SK-N-SH (cell line): ENCODE results near the gene NTSR1. TPM values are rescaled to one million over a fixed set of nuclear protein-coding genes. Genes with fewer than 3 reads are reported as not detected.

Source experiments
- CTCF ChIA-PET: fragments of 300-600, 350-600 bp; formaldehyde crosslinking; extraction: SDS; loops from one replicate; lab custom pipeline; 2021; lab: Yijun Ruan, JAX
- POLR2A ChIA-PET: fragments of 350-600 bp; sonication (Branson Sonifier 250); formaldehyde crosslinking; extraction: SDS; loops from one replicate; lab custom pipeline; 2020; ENCODE audit warnings: antibody characterized with exemption, inconsistent platforms; lab: Yijun Ruan, JAX
- DNase-seq: peaks from one replicate; pipeline ENCODE4 v3.0.0; 2012
- H2AFZ ChIP-seq: fragments of 200-600 bp; sonication (generic); 2 replicates; pipeline ENCODE4 v1.8.1; 2016; ENCODE audit warnings: antibody characterized with exemption, mild to moderate bottlenecking, low read depth
- H3F3A ChIP-seq: fragments of 200-600 bp; sonication (generic); replicated peaks from 2 replicates; pipeline ENCODE3; 2016; ENCODE audit warnings: antibody characterized with exemption, mild to moderate bottlenecking; ENCODE audit not compliant: insufficient read depth
- H3K27ac ChIP-seq, 2 experiments: fragments of 200-500 bp in 1 of 2; fragments of 200-600 bp in 1 of 2; sonication (Bioruptor generic) in 1 of 2; sonication (generic), shearing (Covaris generic) in 1 of 2; 2 replicates each; pipeline versions ENCODE4 v1.5.1 to v1.6.1; 2014 to 2016; ENCODE audit warnings: low read depth in 2 of 2, inconsistent platforms in 1 of 2, low read length in 1 of 2, mild to moderate bottlenecking in 1 of 2, mixed read lengths in 1 of 2
- H3K27me3 ChIP-seq: fragments of 200-600 bp; sonication (generic), shearing (Covaris generic); 2 replicates; pipeline ENCODE4 v1.6.1; 2016; ENCODE audit warnings: mixed run types; ENCODE audit not compliant: insufficient read depth
- H3K36me3 ChIP-seq, 2 experiments: fragments of 200-500 bp in 1 of 2; fragments of 200-600 bp in 1 of 2; sonication (Bioruptor generic) in 1 of 2; sonication (generic) in 1 of 2; replicated peaks in 1 of 2; 2 replicates each; pipeline versions ENCODE3 to v1.5.1; 2014 to 2016; ENCODE audit warnings: low read length in 1 of 2, mild to moderate bottlenecking in 1 of 2; ENCODE audit not compliant: insufficient read depth in 2 of 2, control insufficient read depth in 1 of 2
- H3K4me1 ChIP-seq, 2 experiments: fragments of 200-500 bp in 1 of 2; fragments of 200-600 bp in 1 of 2; sonication (Bioruptor generic) in 1 of 2; sonication (generic), shearing (Covaris generic) in 1 of 2; 2 replicates each; pipeline versions ENCODE4 v1.5.1 to v1.6.1; 2014 to 2016; ENCODE audit warnings: low read depth in 1 of 2, low read length in 1 of 2, mixed run types in 1 of 2; ENCODE audit not compliant: insufficient read depth in 2 of 2, control insufficient read depth in 1 of 2
- H3K4me2 ChIP-seq: fragments of 200-600 bp; sonication (generic), shearing (Covaris generic); 2 replicates; pipeline ENCODE4 v1.6.1; 2017; ENCODE audit warnings: mixed run types
- H3K4me3 ChIP-seq, 2 experiments: fragments of 200-500 bp in 1 of 2; fragments of 200-600 bp in 1 of 2; sonication (Bioruptor generic) in 1 of 2; sonication (generic), shearing (Covaris generic) in 1 of 2; 2 replicates each; pipeline versions ENCODE4 v1.5.1 to v1.8.1; 2014 to 2016; ENCODE audit warnings: low read depth in 2 of 2, inconsistent platforms in 1 of 2, low read length in 1 of 2, mild to moderate bottlenecking in 1 of 2, mixed read lengths in 1 of 2, moderate library complexity in 1 of 2
- H3K79me2 ChIP-seq: fragments of 200-600 bp; sonication (generic); 2 replicates; pipeline ENCODE4 v1.8.1; 2017; ENCODE audit warnings: mild to moderate bottlenecking; ENCODE audit not compliant: insufficient read depth
- H3K9ac ChIP-seq: fragments of 200-600 bp; sonication (generic); 2 replicates; pipeline ENCODE4 v1.6.1; 2017; ENCODE audit warnings: mixed run types
- H3K9me2 ChIP-seq: fragments of 200-600 bp; sonication (generic); 2 replicates; pipeline ENCODE4 v1.6.1; 2017; ENCODE audit warnings: mixed run types
- H3K9me3 ChIP-seq: fragments of 200-600 bp; sonication (generic); 2 replicates; pipeline ENCODE4 v1.6.1; 2017; ENCODE audit warnings: mixed run types, mild to moderate bottlenecking, moderate library complexity
- H4K20me1 ChIP-seq: fragments of 200-600 bp; sonication (generic); 2 replicates; pipeline ENCODE4 v1.6.1; 2017; ENCODE audit warnings: mild to moderate bottlenecking, mixed run types; ENCODE audit not compliant: insufficient read depth
- ELF1 ChIP-seq: IDR thresholded peaks from 2 replicates; pipeline ENCODE4 v1.4.0; 2012
- EP300 ChIP-seq, 2 experiments: IDR thresholded peaks; 2 replicates each; pipeline versions ENCODE4 v1.4.0 to v1.6.1; 2012; ENCODE audit warnings: borderline replicate concordance in 1 of 2, low read depth in 1 of 2, low read length in 1 of 2
- FOXM1 ChIP-seq: IDR thresholded peaks from 2 replicates; pipeline ENCODE4 v1.4.0; 2012; ENCODE audit warnings: low read depth, mild to moderate bottlenecking
- GABPA ChIP-seq: IDR thresholded peaks from 2 replicates; pipeline ENCODE4 v1.4.0; 2012; ENCODE audit warnings: low read depth, mild to moderate bottlenecking
- JUND ChIP-seq: IDR thresholded peaks from 2 replicates; pipeline ENCODE4 v1.4.0; 2012
- MEF2A ChIP-seq: IDR thresholded peaks from 2 replicates; pipeline ENCODE4 v1.4.0; 2012; ENCODE audit warnings: low read depth, borderline replicate concordance
- RCOR1 ChIP-seq: fragments of 150-350 bp; IDR thresholded peaks from 2 replicates; pipeline ENCODE4 v1.6.1; 2017; ENCODE audit warnings: antibody characterized with exemption, low read length
- SMC3 ChIP-seq: IDR thresholded peaks from 2 replicates; pipeline ENCODE4 v1.6.1; 2012; ENCODE audit warnings: low read depth, low read length, improper control_type of control experiment
- WGBS: methylation state at CpG from one replicate; pipeline ENCODE4 v1.1.6; 2017; ENCODE audit warnings: low lambda C conversion rate; 5-methylcytosine and 5-hydroxymethylcytosine counted together
- polyA plus RNA-seq, 3 experiments: library from polyadenylated mRNA; depleted of rRNA; stranded (reverse); fragments of >200 nt; gene quantifications; 2 replicates each; pipeline ENCODE4 v1.2.3, GENCODE V29; 2012
- TF ChIP-seq, protein P1 (sequence below): fragments of 150-350 bp; IDR thresholded peaks from 2 replicates; pipeline ENCODE4 v1.6.1; 2016; ENCODE audit warnings: mild to moderate bottlenecking, low read depth, low read length
- TF ChIP-seq, protein P2 (sequence below): IDR thresholded peaks from 2 replicates; pipeline ENCODE4 v1.4.0; 2012; ENCODE audit warnings: low read depth, borderline replicate concordance
- TF ChIP-seq, protein P3 (sequence below): IDR thresholded peaks from 2 replicates; pipeline ENCODE4 v1.4.0; 2012; ENCODE audit warnings: low read depth

The NTSR1 gene
- polyA plus RNA-seq, 1 of the 3 experiments (the other 2 are of a cell fraction): 8.2 TPM

DNA sequence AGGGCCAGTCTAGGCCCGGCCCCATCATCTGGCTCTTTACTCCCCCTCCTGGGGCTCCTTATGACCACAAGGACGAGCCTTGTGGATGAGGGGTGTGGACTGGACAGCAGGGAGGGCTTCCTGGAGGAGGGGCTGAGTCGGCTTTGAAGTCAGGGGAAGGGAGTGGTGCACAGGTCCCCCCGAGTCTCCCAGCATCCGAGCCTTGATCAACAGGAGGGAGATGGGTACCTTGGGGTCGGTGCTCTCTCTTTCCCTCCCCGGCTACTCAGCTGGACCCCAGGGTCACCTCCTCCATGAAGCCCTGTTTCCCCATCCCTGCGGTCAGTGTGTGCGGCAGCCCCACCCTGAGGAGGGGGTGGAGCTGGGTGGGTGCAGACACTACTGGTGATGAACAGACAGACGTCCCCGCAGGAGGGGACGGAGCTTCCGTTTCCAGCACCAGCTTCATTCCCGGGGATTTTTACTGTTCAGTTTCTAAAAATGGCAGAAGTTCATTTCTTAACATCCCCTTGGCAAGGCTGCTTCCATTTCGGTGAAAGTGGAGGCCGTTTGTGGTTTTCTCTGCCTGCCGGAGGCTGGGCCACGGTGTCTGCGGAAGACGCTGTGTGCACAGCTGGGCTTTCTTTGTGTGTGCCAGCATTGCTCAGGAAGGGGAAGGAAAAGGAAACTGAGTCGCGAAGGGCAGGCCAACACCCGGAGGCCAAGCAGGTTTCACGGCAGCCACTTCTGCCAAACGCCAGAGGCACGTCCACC is 19.6 kb downstream of the NTSR1 start:
- Histone ChIP-seq H3K4me1 (no peaks in the 10 kb centered on the region; a peak in 1 of 4 replicates), H3F3A (no peaks in the 10 kb centered on the region), H3K27me3 (no peaks in the 10 kb centered on the region), H4K20me1 (no peaks in the 10 kb centered on the region), H3K79me2 (no peaks in the 10 kb centered on the region), H3K9ac (no peak overlapping the region), H3K27ac (no peak overlapping the region), H3K9me3 (no peaks in the 10 kb centered on the region), H3K4me3 (no peak overlapping the region), H2AFZ (no peak overlapping the region), H3K9me2 (no peaks in the 10 kb centered on the region), H3K36me3 (no peaks in the 10 kb centered on the region), H3K4me2 (no peak overlapping the region)
- WGBS: 67% methylated on average over 18 of the region's 26 CpGs
- POLR2A ChIA-PET: no interaction called here
- DNase-seq: no peak
- CTCF ChIA-PET: interaction anchor here (1.4 kb wide), 1 partner anchor 63 kb away, joined by 5 read pairs; no protein-coding TSS in a partner anchor
- no peak for TF ChIP-seq GABPA
- no peak for TF ChIP-seq FOXM1
- TF ChIP-seq SMC3: no peak
- TF ChIP-seq, protein P1, sequence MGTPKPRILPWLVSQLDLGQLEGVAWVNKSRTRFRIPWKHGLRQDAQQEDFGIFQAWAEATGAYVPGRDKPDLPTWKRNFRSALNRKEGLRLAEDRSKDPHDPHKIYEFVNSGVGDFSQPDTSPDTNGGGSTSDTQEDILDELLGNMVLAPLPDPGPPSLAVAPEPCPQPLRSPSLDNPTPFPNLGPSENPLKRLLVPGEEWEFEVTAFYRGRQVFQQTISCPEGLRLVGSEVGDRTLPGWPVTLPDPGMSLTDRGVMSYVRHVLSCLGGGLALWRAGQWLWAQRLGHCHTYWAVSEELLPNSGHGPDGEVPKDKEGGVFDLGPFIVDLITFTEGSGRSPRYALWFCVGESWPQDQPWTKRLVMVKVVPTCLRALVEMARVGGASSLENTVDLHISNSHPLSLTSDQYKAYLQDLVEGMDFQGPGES: no peak
- no peak for TF ChIP-seq RCOR1
- TF ChIP-seq, protein P2, sequence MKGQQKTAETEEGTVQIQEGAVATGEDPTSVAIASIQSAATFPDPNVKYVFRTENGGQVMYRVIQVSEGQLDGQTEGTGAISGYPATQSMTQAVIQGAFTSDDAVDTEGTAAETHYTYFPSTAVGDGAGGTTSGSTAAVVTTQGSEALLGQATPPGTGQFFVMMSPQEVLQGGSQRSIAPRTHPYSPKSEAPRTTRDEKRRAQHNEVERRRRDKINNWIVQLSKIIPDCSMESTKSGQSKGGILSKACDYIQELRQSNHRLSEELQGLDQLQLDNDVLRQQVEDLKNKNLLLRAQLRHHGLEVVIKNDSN: no peak
- no peak for TF ChIP-seq JUND
- TF ChIP-seq, protein P3, sequence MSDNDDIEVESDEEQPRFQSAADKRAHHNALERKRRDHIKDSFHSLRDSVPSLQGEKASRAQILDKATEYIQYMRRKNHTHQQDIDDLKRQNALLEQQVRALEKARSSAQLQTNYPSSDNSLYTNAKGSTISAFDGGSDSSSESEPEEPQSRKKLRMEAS: no peak
- TF ChIP-seq ELF1: no peak
- TF ChIP-seq MEF2A: no peak

DNA sequence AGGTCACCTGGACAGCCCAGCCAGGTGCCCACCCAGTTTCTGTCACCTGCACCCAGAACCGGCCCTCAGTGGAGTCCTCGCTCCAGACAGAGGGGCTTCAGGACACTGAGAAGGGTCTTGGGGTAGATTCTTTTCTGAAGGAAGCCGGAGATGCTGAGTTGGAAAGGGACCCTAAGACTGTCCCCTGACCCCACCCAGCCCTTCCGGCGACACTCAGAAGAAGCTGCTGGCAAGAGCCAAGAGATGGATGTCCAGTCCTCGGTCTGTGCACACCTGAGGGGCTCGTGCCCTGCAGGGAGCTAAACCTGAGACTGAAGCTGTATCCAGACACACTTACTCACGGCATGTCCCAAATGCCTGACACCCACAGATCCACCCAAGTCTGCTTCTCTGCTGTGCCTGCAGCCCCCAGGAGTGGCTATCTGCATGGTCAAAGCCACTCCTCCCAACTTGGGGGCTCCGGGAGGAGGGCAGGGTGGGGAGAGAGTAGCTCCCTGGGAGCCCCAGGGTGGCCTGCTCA is 20.2 kb downstream of the NTSR1 start:
- Histone ChIP-seq H3F3A (no peaks in the 10 kb centered on the region), H3K27ac (no peak overlapping the region), H3K9me3 (no peaks in the 10 kb centered on the region), H3K27me3 (no peaks in the 10 kb centered on the region), H2AFZ (no peak overlapping the region), H3K4me3 (no peak overlapping the region), H3K9me2 (no peaks in the 10 kb centered on the region), H4K20me1 (no peaks in the 10 kb centered on the region), H3K4me2 (no peak overlapping the region), H3K36me3 (no peaks in the 10 kb centered on the region), H3K9ac (no peak overlapping the region), H3K79me2 (no peaks in the 10 kb centered on the region), H3K4me1 (no peaks in the 10 kb centered on the region; a peak in 1 of 4 replicates)
- ChIA-PET POLR2A (no interaction called here), CTCF (interaction anchor here (1.4 kb wide), 1 partner anchor 63 kb away, joined by 5 read pairs; no protein-coding TSS in a partner anchor)
- no peak for TF ChIP-seq EP300 (IDR thresholded peaks at IDR 0.05; ENCODE audit: borderline replicate concordance in 1 of 2, low read depth in 1 of 2, low read length in 1 of 2)
- DNase-seq: no peak
- WGBS: 72% methylated on average over 3 of the region's 9 CpGs
